Measurements from ENCODE around the gene OR2S2. TPM values are rescaled to one million over a fixed set of nuclear protein-coding genes. Genes with fewer than 3 reads are reported as not detected.
"Not testable (repeated sequence)": the region's sequence is repeated elsewhere in the genome, so short reads cannot be mapped to it uniquely, and the experiment has no call there.

Gene OR2S2
- total RNA-seq, 1 donor: not detected

DNA sequence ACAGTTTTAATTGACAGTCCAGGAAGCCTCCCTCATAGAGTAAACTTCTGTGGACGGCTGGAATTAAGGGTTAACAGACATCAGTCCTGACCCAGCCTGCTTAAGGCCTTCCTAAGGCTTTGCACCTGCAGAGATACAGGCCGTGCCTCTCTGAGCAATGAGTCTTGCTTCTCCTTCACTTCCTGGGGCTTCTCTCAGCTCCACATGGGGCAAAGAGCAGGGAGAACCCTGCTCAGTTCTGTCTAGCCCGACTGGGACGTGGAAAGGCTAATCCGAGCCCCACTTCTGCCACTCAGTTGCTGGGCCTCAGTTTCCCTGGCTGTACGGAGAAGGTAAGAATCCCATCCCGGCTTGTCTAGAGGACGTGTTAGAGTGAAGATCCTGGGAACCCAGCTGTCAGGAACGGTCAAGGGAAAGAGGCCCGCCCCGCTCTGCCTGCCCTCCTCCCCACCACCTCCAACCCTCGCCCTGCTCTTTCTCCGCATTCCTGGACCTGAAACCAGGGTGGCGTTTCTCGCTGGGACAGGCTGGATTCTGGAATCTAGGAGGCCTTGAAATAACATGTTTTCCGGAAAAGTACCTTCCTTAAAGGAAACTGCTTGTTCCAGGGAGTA, 42.2 kb downstream of the OR2S2 start:
- no peak for TF ChIP-seq CTCF (IDR thresholded peaks at IDR 0.05; ENCODE audit: insufficient read depth, low read length)
- DNase-seq (ENCODE audit: low read depth): no peak
- H3K4me3 ChIP-seq (ENCODE audit: low read depth, low read length): no peak overlapping the region

DNA sequence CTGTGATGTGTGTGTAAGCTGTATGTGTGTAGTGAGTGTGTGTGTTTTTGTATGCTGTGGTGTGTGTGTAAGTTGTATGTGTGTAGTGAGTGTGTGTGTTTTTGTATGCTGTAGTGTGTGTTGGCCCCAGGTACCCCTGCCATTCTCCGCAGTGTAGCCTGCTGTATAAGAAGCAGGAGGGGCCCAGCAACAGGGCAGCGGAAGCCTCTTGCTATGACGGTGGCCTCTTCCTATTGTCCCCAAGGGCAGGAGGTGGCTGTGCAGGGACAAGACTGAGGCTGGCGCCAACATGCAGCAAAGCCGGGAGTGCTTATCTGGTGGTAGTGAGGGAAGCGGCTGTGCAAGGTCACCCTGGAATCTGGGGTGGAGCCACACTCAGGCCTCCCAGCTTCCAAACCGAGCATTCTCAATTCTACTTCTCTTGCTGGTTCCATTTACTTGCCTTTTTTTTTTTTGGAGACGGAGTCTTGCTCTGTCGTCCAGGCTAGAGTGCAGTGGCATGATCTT, 43.6 kb downstream of the OR2S2 start:
- no peak for TF ChIP-seq CTCF (IDR thresholded peaks at IDR 0.05; ENCODE audit: insufficient read depth, low read length)
- H3K4me3 ChIP-seq (ENCODE audit: low read depth, low read length): no peak overlapping the region
- DNase-seq (ENCODE audit: low read depth): peak; percentile 58

- H3K4me3 ChIP-seq (ENCODE audit: low read depth, low read length); DNase-seq (ENCODE audit: low read depth): not testable (repeated sequence)
Measured at GRCh38 chr9:35913429-35913828, 44.5 kb downstream of the OR2S2 start.

GRCh38 chr9:35912791-35913400, 45.1 kb downstream of the OR2S2 start:
- no peak for TF ChIP-seq CTCF (IDR thresholded peaks at IDR 0.05; ENCODE audit: insufficient read depth, low read length)
- no peak for DNase-seq (ENCODE audit: low read depth)
- H3K4me3 ChIP-seq (ENCODE audit: low read depth, low read length): no peak overlapping the region

GRCh38 chr9:35911690-35912089, 46.3 kb downstream of the OR2S2 start:
- DNase-seq (ENCODE audit: low read depth): no peak
- H3K4me3 ChIP-seq (ENCODE audit: low read depth, low read length): no peak overlapping the region
- no peak for TF ChIP-seq CTCF (IDR thresholded peaks at IDR 0.05; ENCODE audit: insufficient read depth, low read length)

DNA sequence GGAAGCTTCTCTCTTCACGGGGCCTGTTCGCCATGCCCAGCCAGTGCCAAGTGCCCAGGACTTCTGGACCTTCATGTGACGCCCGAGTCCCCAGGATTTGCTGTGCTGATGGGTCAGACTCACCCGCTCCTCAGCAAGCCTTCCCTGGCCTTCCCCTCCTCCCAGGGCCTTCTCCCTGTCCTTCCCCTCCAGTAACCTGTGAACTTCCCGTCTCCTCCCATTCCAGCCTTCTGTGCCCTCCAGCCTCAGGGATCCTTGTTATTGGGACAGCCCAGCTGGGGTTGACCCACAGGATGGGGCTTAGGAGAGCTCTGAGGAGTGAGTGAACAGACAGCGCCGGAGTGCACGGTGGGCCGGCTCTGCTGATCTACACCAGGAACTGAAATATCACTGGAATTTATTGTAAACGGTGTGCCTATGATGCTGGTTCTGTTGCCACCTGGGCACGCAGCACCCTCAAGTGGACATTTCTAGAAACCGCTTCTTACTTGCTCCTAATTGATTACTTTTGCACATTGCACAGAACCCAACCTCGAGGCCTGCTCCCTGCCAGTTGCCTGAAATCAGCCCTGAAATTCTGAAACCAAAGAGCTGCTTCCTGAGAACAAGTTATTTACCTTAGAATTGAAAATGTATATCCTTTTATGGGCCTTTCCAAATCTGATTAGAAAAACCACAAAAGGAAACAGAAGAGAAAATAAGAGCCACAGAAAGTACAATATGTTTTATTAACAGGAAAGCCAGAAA, 47.2 kb downstream of the OR2S2 start:
- no peak overlapping the region for H3K4me3 ChIP-seq (ENCODE audit: low read depth, low read length)
- TF ChIP-seq CTCF (IDR thresholded peaks at IDR 0.05; ENCODE audit: insufficient read depth, low read length): peak; percentile 58
- peak; percentile 69 for DNase-seq (ENCODE audit: low read depth)
